NT2/D1 (cell line): ENCODE results near the gene CIB1.

Source experiments
- SUZ12 ChIP-seq: IDR thresholded peaks from 2 replicates; pipeline ENCODE4 v1.6.1; 2011; ENCODE audit not compliant: insufficient read length, insufficient read depth; ENCODE audit errors: extremely low read depth
- ZNF274 ChIP-seq: IDR thresholded peaks from 2 replicates; pipeline ENCODE4 v1.6.1; 2011; ENCODE audit warnings: mild to moderate bottlenecking, low read depth, low read length

GRCh38 chr15:90211440-90212143, 22.1 kb downstream of the CIB1 start:
- no peak for TF ChIP-seq SUZ12
- no peak for TF ChIP-seq ZNF274
